ENCODE measurements around the gene SCGB1D4.

SCGB1D4 gene

GRCh38 chr11:62256281-62256680 is 42.6 kb downstream of the SCGB1D4 start:
- no peak for TF ChIP-seq CTCF (IDR thresholded peaks at IDR 0.05; ENCODE audit: borderline replicate concordance, insufficient read depth, low read depth, low read length)
- no peak overlapping the region for H3K4me3 ChIP-seq (ENCODE audit: low read depth, low read length)

- TF ChIP-seq CTCF (IDR thresholded peaks at IDR 0.05; ENCODE audit: borderline replicate concordance, insufficient read depth, low read depth, low read length), result no peak
Observed at GRCh38 chr11:62253999-62254542, 44.8 kb downstream of the SCGB1D4 start.

GRCh38 chr11:62251698-62252097 is 47.2 kb downstream of the SCGB1D4 start:
- no peak for TF ChIP-seq CTCF (IDR thresholded peaks at IDR 0.05; ENCODE audit: borderline replicate concordance, insufficient read depth, low read depth, low read length)
- no peak overlapping the region for H3K4me3 ChIP-seq (ENCODE audit: low read depth, low read length)

More at GRCh38 chr11:62253999-62254542, 44.8 kb downstream of the SCGB1D4 start:
- no peak overlapping the region for H3K4me3 ChIP-seq (ENCODE audit: low read depth, low read length)

Data from GM12875 (cell line).